ENCODE measurements around the gene DOHH.

The DOHH gene

GRCh38 chr19:3503036-3503572 is 2.6 kb upstream of the DOHH start:
- DNase-seq (ENCODE audit: low read depth in 2 of 2) = no peak

- no peak for DNase-seq (ENCODE audit: low read depth in 2 of 2)
Measured at GRCh38 chr19:3501780-3502179, 1.3 kb upstream of the DOHH start.

GRCh38 chr19:3499738-3500428 is 591 bp downstream of the DOHH start:
- no peak for DNase-seq (ENCODE audit: low read depth in 2 of 2)

- no peak for DNase-seq (ENCODE audit: low read depth in 2 of 2)
Measured at GRCh38 chr19:3497757-3498520, 2.5 kb downstream of the DOHH start.

- no peak for DNase-seq (ENCODE audit: low read depth in 2 of 2)
Measured at GRCh38 chr19:3496392-3497273, 3.8 kb downstream of the DOHH start.

GRCh38 chr19:3494559-3494958 is 5.9 kb downstream of the DOHH start:
- DNase-seq (ENCODE audit: low read depth in 2 of 2) = peak in 1 of 2 donors; percentile 36

- no peak for DNase-seq (ENCODE audit: low read depth in 2 of 2)
Measured at GRCh38 chr19:3494051-3494450, 6.4 kb downstream of the DOHH start.

GRCh38 chr19:3493651-3494050 is 6.8 kb downstream of the DOHH start:
- DNase-seq (ENCODE audit: low read depth in 2 of 2) = no peak

- DNase-seq (ENCODE audit: low read depth in 2 of 2) = no peak
Measured at GRCh38 chr19:3492919-3493318, 7.6 kb downstream of the DOHH start.

GRCh38 chr19:3492131-3492839 is 8.2 kb downstream of the DOHH start:
- DNase-seq (ENCODE audit: low read depth in 2 of 2) = no peak

GRCh38 chr19:3491396-3492119 is 8.9 kb downstream of the DOHH start:
- DNase-seq (ENCODE audit: low read depth in 2 of 2) = no peak

GRCh38 chr19:3483226-3483628 is 17.2 kb downstream of the DOHH start, which contains the start of gene SMIM44:
Gene SMIM44, minus strand, starts transcription at chr19:3483441. Its CDS starts 38 bp downstream, at chr19:3483403.
- DNase-seq (ENCODE audit: low read depth in 2 of 2) = no peak

- DNase-seq (ENCODE audit: low read depth in 2 of 2) = no peak
Measured at GRCh38 chr19:3482507-3483225, 17.8 kb downstream of the DOHH start.

- DNase-seq (ENCODE audit: low read depth in 2 of 2) = no peak
Measured at GRCh38 chr19:3481241-3482090, 19.0 kb downstream of the DOHH start.

- no peak for DNase-seq (ENCODE audit: low read depth in 2 of 2)
Measured at GRCh38 chr19:3480383-3481091, 19.9 kb downstream of the DOHH start, which contains the start of gene SMIM24. Gene SMIM24, minus strand, starts transcription at chr19:3480525. Its CDS starts 62 bp downstream, at chr19:3480463.

- no peak for DNase-seq (ENCODE audit: low read depth in 2 of 2)
Measured at GRCh38 chr19:3479834-3480215, 20.6 kb downstream of the DOHH start.

GRCh38 chr19:3479177-3479833 is 21.2 kb downstream of the DOHH start:
- DNase-seq (ENCODE audit: low read depth in 2 of 2) = peak in 1 of 2 donors; percentile 11
